ENCODE measurements around the gene BMPR1B.
"Not testable (repeated sequence)": the region's sequence is repeated elsewhere in the genome, so short reads cannot be mapped to it uniquely, and the experiment has no call there.

The BMPR1B gene

GRCh38 chr4:95158045-95158444 is 400.3 kb downstream of the BMPR1B start:
- DNase-seq: no peak

DNA sequence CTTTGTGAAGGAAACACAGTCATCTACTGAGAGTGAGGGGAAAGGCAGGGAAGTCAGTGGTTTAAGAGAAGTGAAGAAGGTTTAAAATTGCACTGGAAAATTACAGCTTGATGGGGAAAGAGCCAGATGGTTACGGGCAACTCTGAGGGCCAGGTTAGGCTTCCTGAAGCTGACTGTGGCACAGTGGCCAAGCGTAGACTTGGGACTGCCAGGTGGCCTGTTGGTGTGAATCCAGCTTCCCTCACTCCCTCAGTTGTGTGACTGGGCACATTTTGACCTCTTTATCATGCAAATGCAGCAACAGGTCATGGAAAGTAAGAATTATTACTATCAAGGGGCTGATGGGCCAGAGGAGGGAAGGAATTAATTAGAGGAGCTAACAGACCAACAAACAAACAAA is 400.9 kb downstream of the BMPR1B start:
- no peak for DNase-seq

DNA sequence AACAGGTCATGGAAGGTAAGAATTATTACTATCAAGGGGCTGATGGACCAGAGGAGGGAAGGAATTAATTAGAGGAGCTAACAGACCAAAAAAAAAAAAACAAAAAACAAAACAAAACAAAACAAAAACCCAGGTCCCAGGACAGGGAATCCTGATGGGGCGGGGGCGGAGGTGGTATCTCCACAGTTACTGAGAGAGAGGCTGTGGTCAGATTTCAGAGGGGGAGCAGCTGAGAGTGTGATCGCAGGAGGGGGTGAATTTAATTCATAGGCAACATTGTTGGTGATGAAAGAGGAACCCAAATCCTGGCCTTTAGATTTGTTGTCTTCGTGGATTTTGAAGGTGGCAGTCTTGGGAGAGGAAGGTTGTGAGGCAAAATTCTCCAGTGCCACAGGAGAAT is 401.6 kb downstream of the BMPR1B start:
- no peak for DNase-seq

DNA sequence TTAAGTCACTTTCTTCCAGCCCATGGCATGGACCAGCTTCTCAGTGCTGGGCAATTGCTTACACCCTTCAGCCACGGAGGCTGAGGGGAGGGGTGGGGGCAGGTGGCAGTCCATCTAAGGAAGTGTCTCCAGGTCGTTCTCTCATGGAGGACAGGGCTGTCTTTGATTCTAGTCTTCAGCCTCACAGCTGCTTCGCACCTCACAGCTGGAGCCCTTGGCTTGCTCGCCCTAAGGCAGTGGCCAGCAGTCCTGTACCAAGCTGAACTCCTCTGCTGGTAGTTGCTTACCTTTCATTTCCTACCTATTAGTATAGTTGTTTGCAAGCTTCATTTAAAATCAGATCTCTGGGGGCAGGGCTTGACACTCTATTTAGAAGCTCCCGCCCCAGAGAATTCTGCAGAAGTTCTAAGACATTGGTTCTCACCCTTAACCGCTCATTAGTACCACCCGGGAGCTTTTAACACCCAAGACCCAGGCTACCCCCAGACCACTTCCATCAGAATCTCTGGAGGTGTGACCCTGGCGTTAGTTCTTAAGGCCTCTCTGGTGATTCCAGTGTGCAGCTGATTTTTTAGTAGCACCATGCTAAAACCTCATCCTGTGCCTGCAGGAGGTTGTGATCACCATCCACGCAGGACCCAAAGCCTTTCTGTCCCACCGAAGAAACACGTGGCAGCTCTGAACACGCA is 404.2 kb downstream of the BMPR1B start:
- no peak for DNase-seq

GRCh38 chr4:95162867-95163266 is 405.1 kb downstream of the BMPR1B start:
- no peak for DNase-seq

GRCh38 chr4:95165926-95166524 is 408.3 kb downstream of the BMPR1B start:
- peak; percentile 10 for DNase-seq

GRCh38 chr4:95167805-95168204 is 410.1 kb downstream of the BMPR1B start:
- no peak for DNase-seq

- no peak for DNase-seq
Measured at GRCh38 chr4:95170176-95170575, 412.4 kb downstream of the BMPR1B start.

DNA sequence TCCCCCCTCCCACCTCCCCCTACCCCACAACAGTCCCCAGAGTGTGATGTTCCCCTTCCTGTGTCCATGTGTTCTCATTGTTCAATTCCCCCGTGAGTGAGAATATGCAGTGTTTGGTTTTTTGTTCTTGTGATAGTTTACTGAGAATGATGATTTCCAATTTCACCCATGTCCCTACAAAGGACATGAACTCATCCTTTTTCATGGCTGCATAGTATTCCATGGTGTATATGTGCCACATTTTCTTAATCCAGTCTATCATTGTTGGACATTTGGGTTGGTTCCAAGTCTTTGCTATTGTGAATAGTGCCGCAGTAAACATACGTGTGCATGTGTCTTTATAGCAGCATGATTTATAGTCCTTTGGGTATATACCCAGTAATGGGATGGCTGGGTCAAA is 413.6 kb downstream of the BMPR1B start:
- not testable (repeated sequence) for DNase-seq

DNA sequence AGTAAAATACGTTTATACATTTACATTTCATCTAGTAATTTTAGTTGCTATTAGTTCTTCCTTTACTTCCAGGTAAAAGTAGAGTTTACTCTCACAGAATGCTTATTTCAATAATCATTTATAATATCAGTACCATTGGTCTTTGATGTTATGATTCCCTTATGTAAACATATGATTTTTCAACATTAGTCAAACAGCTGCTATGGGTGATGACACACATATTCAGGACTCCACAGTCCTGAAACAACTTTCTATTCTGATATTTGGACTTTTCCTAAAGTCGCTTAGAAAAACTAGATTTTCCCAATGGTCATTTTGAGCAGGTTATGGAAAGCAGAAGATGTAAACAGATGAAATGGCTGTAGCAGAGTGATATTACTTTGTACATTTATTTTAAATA is 421.2 kb downstream of the BMPR1B start:
- no peak for DNase-seq

DNA sequence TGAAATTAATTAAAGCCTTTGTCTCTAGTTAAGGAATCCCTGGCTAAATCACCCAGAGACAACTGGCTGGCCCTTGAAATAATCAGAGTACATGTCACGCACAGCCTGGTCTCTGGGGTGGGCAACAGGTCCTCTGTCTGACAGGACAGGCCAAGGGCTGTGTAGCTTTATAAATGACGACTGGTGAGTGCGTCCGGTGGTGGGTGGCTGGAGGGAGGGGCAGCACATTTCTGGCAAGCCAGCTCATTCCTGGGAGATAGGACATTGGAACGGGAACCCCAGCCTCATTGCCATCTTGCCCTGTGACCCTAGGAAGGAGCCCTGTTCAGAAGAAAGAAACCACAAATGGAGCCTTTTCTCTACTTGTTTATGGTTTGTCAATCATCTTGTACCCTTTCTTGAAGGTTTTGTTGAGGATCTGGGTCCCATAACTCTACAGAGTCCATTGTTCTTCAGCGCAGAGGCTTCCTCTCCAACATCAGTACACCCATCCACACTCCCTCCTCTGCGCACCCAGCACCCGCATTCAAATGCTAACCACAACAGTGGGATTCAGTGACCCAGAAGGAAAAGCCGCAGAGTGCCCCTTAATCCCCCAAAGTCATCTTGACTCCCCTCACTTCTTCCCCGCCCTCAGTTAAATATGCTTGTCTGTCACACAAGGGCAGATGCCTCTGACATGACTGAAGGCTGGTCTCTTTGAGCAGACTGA is 422.9 kb downstream of the BMPR1B start:
- no peak for DNase-seq

- DNase-seq: no peak
Measured at GRCh38 chr4:95181243-95181995, 423.7 kb downstream of the BMPR1B start.

- DNase-seq: no peak
Measured at GRCh38 chr4:95181996-95182306, 424.2 kb downstream of the BMPR1B start.

DNA sequence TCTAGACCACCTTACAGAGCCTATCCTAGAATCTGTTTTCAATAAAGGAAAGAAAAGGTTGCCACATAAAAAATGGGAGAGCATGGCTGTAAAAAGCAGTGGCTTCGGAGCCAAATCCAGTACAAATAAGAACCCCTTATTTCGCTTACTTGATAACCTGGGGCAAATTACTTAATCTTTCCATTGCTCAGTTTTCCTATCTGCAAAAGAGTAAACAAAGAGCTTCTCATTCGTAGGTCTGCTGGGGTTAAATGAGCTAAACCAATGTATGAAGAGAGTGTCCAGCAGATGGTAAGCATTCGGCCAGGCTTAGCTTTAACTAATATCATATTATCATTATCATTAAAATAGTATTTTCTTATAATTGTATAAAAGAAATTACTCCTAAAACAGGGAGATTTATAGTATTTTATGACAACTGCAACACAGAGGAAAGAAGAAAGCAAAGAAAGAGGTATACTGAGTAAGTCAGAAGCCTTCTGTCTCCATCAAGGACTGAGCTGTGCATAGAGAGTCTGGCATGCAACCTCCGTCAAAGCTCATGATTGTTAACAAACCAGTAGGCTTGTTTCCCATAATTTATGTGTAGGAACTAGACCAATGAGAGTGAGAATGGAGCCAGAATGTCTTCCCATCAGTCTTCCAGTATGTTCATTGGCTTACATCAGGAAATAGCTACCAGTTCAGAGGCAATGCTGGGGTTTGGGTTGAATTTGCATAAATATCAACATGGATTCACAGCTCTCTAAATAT is 426.1 kb downstream of the BMPR1B start:
- DNase-seq: no peak

GRCh38 chr4:95186666-95187065 is 428.9 kb downstream of the BMPR1B start:
- DNase-seq: no peak

- no peak for DNase-seq
Measured at GRCh38 chr4:95188701-95189370, 431.1 kb downstream of the BMPR1B start.

DNA sequence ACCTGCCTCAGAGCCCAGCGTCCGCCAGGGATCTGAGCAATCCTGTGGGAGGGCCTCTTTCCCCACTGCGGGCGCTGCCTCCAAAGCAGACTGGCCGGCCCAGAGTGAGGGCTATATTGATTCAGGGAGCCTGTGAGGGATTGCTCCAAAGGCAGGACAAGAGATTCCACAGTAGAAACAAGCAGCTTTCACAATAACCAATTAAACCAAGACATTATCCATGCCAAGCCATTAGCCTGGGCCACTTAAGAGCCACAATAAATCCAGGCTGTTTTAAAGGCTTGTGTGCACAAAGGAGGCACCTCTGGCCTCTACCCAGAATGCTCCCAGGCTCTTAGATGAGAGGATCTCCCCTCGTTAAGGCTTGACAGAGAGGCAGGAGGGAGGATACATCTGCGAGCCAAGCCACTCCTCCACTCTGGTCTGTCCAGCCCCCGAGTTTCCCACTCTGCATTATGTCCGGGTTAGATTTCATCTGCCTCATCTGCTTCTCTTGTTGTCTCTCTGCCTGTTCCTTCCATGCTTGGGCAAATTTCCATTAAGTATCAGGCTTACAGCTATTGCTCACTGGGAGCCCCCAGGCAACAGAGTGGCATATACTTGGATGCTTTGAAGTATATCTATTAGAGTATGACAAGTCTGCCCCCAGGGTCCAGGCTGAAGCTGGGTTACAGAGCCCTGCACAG is 433.1 kb downstream of the BMPR1B start:
- DNase-seq: no peak

GRCh38 chr4:95191537-95191936 is 433.8 kb downstream of the BMPR1B start:
- DNase-seq: no peak

DNA sequence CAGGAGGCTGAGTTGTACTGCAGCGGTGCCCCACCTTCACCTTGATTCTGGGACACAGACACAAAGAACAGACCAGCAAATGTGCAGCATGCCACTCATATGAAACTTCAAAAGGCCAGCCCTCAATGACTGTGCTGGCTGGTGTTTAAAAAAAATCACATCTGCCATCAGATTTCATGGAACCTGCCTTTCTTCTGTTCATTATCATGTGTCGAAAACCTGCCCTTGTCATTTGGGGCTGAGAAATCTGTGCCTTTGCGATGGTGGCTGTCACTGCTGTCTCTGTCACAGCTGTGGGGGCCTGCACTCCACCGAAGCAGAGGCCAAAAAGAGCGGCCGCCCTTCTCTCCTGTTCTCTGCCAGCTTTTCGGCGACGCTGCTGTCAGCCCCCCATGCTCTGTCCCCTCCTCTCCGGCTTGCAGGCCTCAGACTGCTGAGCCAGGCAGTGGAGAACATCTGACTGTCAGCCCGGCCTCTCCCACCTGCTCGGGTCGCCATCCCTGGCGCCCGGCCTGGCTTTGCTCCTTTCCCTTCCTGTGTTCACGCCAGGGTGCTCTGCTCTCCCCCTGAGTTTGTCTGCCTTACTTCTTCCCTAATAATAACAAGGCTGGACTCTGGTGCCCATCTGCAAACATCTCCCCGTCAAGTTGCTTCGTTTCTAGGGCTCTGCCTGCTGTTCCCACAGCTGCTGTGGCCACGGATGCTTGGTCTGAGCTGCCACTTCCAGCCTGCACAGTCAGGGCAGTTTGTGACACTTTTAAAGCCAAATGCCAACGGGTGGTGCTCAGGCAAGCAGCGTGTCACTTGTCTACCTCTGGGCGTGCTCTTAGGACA is 435.9 kb downstream of the BMPR1B start:
- DNase-seq: no peak

GRCh38 chr4:95197353-95197752 is 439.6 kb downstream of the BMPR1B start:
- DNase-seq: no peak

DNA sequence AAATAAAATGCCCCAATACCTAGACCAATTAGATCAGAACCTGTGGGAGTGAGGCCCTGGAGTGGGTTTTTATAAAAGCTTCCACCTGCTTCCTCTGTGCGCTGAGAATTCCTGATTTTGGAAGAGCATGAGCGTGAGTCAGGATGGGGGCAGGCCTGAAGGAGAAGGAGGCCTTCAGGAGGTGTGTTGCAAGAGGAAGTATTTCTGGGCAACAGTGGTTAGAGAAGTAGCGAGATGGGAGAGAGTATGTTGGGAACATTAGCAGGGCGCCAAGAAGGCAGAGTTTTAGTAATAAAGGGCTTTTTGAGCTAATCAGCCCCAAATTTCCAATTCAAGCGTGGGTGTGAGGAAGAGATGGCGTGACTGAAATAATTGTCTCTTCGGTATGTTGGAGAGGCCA is 441.2 kb downstream of the BMPR1B start:
- DNase-seq: no peak

Measured in GDM1 (cell line).